Measurements from ENCODE around the gene FAM13A. TPM values are rescaled to one million over a fixed set of nuclear protein-coding genes. Genes with fewer than 3 reads are reported as not detected.

The FAM13A gene
- total and polyA plus RNA-seq, 2 of the 8 experiments (the other 6 are each of a cell fraction or from before 2014, with no cell fraction given), result 7.1 to 16.5 TPM

DNA sequence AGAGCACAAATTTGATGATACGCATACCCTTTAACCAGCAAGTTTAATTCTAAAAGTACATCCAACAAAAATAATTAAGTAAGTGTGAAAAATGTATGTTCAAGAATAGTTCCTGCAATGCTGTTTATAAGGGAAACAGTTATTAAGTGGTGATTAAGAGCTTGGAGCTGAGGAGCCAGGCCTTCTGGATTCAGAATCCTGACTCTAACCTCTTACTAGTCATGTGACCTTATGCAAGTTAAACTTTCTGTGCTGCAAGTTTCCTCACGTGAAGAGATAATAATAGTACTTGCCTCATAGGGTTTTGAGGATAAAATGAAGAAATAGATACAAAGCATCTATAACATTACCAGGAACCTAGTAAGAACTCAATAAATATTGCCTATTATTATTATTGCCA, 77.7 kb downstream of the FAM13A start (continued):
- TF ChIP-seq SIRT6 (IDR thresholded peaks at IDR 0.05; ENCODE audit: low read length) (no peak), HDAC6 (IDR thresholded peaks at IDR 0.05; ENCODE audit: low read depth, low read length) (no peak)

- DNase-seq (ENCODE audit: low read depth in 1 of 2, low spot score in 2 of 2) (no peak), FAIRE-seq (no peak)
- Histone ChIP-seq H3K4me1 (replicated peaks in 1 of 4; ENCODE audit: control insufficient read depth in 3 of 4, insufficient read depth in 4 of 4, low read length in 3 of 4) (no peaks in the 10 kb centered on the region), H3K9ac (replicated peaks in 1 of 4; ENCODE audit: extremely low read depth in 1 of 4, low read depth in 3 of 4, low read length in 3 of 4) (no peak overlapping the region), H2AFZ (ENCODE audit: low read length) (no peak overlapping the region), H3K79me2 (ENCODE audit: control insufficient read depth in 1 of 2, insufficient read depth in 2 of 2, low read length in 2 of 2) (no peaks in the 10 kb centered on the region), H4K5ac (ENCODE audit: insufficient read length, low read depth, low read length) (no peak overlapping the region), H2BK5ac (ENCODE audit: low read depth, low read length) (no peak overlapping the region), H3K18ac (ENCODE audit: extremely low read depth, low read length) (no peak overlapping the region), H3K4me2 (ENCODE audit: insufficient read depth in 1 of 2, low read depth in 2 of 2, low read length in 2 of 2) (no peak overlapping the region), H3K79me1 (ENCODE audit: low read depth, low read length) (no peaks in the 10 kb centered on the region), H3K36me3 (ENCODE audit: control insufficient read depth in 2 of 4, insufficient read depth in 4 of 4, low read length in 3 of 4) (no peaks in the 10 kb centered on the region), H2BK120ac (replicated peaks; ENCODE audit: low read depth, low read length) (no peak overlapping the region), H4K20me1 (replicated peaks in 1 of 2; ENCODE audit: control insufficient read depth in 1 of 2, insufficient read depth in 2 of 2, low read length in 2 of 2) (no peaks in the 10 kb centered on the region), H3K56ac (replicated peaks; ENCODE audit: insufficient read length, low read depth, low read length) (no peak overlapping the region), H3K27ac (ENCODE audit: low read depth, low read length) (no peak overlapping the region), H2BK12ac (ENCODE audit: low read depth, low read length) (no peak overlapping the region), H2BK20ac (ENCODE audit: low read length) (no peak overlapping the region), H3K4me3 (ENCODE audit: extremely low read depth in 1 of 4, insufficient read depth in 2 of 4, low read depth in 3 of 4, low read length in 4 of 4) (no peak overlapping the region), H3K14ac (ENCODE audit: insufficient read length) (no peak overlapping the region), H4K91ac (replicated peaks; ENCODE audit: insufficient read length, low read length) (no peak overlapping the region), H3K9me3 (ENCODE audit: insufficient read depth in 2 of 2, low read depth in 1 of 2, low read length in 1 of 2) (no peaks in the 10 kb centered on the region), H3K4ac (replicated peaks; ENCODE audit: insufficient read length, low read depth, low read length) (no peak overlapping the region), H3K23me2 (ENCODE audit: low read depth, low read length) (no peaks in the 10 kb centered on the region), H3K27me3 (replicated peaks in 1 of 4; ENCODE audit: control insufficient read depth in 3 of 4, extremely low read depth in 1 of 4, insufficient read depth in 3 of 4, low read length in 3 of 4) (no peaks in the 10 kb centered on the region), H4K8ac (ENCODE audit: extremely low read depth, insufficient read depth, low read length) (no peak overlapping the region), H3K23ac (ENCODE audit: insufficient read length) (no peak overlapping the region), H2AK5ac (ENCODE audit: low read depth, low read length) (no peak overlapping the region), H2BK15ac (ENCODE audit: low read length) (no peak overlapping the region)
- ChIA-PET CTCF (ENCODE audit: partially characterized antibody) (no interaction called here), POLR2A (ENCODE audit: partially characterized antibody) (no interaction called here)
- TF ChIP-seq, protein P1, sequence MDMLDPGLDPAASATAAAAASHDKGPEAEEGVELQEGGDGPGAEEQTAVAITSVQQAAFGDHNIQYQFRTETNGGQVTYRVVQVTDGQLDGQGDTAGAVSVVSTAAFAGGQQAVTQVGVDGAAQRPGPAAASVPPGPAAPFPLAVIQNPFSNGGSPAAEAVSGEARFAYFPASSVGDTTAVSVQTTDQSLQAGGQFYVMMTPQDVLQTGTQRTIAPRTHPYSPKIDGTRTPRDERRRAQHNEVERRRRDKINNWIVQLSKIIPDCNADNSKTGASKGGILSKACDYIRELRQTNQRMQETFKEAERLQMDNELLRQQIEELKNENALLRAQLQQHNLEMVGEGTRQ (IDR thresholded peaks at IDR 0.05; ENCODE audit: low read length), result no peak
- no peak for TF ChIP-seq E2F6 (IDR thresholded peaks at IDR 0.05)
- TF ChIP-seq CREB1 (IDR thresholded peaks at IDR 0.05), result no peak
- TF ChIP-seq PHF8 (conservative IDR thresholded peaks at IDR 0.05; ENCODE audit: low read depth, low read length), result no peak
- TF ChIP-seq CBX8 (IDR thresholded peaks at IDR 0.05; ENCODE audit: borderline replicate concordance, low read depth, low read length), result no peak
- no peak for TF ChIP-seq GTF2F1 (IDR thresholded peaks at IDR 0.05; ENCODE audit: borderline replicate concordance, low read depth, low read length)
- TF ChIP-seq HDAC2 (IDR thresholded peaks at IDR 0.05; ENCODE audit: borderline replicate concordance in 1 of 2, low read depth in 2 of 2, low read length in 2 of 2), result no peak
- no peak for TF ChIP-seq RAD21 (IDR thresholded peaks at IDR 0.05 in 1 of 2, conservative IDR thresholded peaks at IDR 0.05 in 1 of 2; ENCODE audit: low read depth in 2 of 2, low read length in 2 of 2)
- TF ChIP-seq EGR1 (IDR thresholded peaks at IDR 0.05; ENCODE audit: borderline replicate concordance, low read depth, low read length), result no peak
- no peak for TF ChIP-seq BCL11A (IDR thresholded peaks at IDR 0.05; ENCODE audit: low read depth in 2 of 2, low read length in 2 of 2)
- TF ChIP-seq JUN (IDR thresholded peaks at IDR 0.05; ENCODE audit: low read depth, low read length), result no peak
Observed at GRCh38 chr4:88976775-88977035, 80.3 kb downstream of the FAM13A start.

All from H1 (cell line).